Activated T-helper 17 cell treated with anti-CD3 and anti-CD28 coated beads, Interleukin-2, amount 50 U/mL, for 72 hours (primary cell): ENCODE results near the gene SSC5D. TPM values are rescaled to one million over a fixed set of nuclear protein-coding genes. Genes with fewer than 3 reads are reported as not detected.
A peak's percentile ranks its signal among the peaks of the same experiment; 100 is the strongest.
"Not testable (repeated sequence)": the region's sequence is repeated elsewhere in the genome, so short reads cannot be mapped to it uniquely, and the experiment has no call there.

ENCODE experiments used
- ATAC-seq: fragments of 150-1000 bp; cut with Tn5 transposase; replicated peaks from 2 replicates; pipeline ENCODE4 v1.10.0; 2021; ENCODE audit warnings: mild to moderate bottlenecking, moderate library complexity
- H3K27ac Mint-ChIP-seq: one replicate; pipeline ENCODE4 v1.8.0; 2022; ENCODE audit warnings: mixed read lengths
- H3K27me3 Mint-ChIP-seq: one replicate; pipeline ENCODE4 v1.8.0; 2022; ENCODE audit warnings: mixed read lengths
- H3K36me3 Mint-ChIP-seq: one replicate; pipeline ENCODE4 v1.8.0; 2022; ENCODE audit warnings: low read depth, mild to moderate bottlenecking, mixed read lengths
- H3K4me1 Mint-ChIP-seq: one replicate; pipeline ENCODE4 v1.8.0; 2022; ENCODE audit warnings: mixed read lengths
- H3K4me3 Mint-ChIP-seq: one replicate; pipeline ENCODE4 v1.8.0; 2022; ENCODE audit warnings: mild to moderate bottlenecking, mixed read lengths
- H3K9me3 Mint-ChIP-seq: one replicate; pipeline ENCODE4 v1.8.0; 2022; ENCODE audit warnings: mixed read lengths
- total RNA-seq, 2 donors: library from RNA; stranded (reverse); gene quantifications; one replicate each; pipeline ENCODE4 v1.2.3, GENCODE V29; 2022

Gene SSC5D
- total RNA-seq, 2 donors from 2014 or later: 0.41 to 0.69 TPM

GRCh38 chr19:55495646-55496349 is 7.6 kb downstream of the SSC5D start:
- Mint-ChIP-seq H3K27ac (no peak overlapping the region), H3K4me1 (no peaks in the 10 kb centered on the region), H3K9me3 (no peaks in the 10 kb centered on the region), H3K36me3 (no peaks in the 10 kb centered on the region), H3K4me3 (no peak overlapping the region), H3K27me3 (peaks cover 4% of the 10 kb centered on the region)
- ATAC-seq: no peak

GRCh38 chr19:55496820-55497219 is 8.6 kb downstream of the SSC5D start:
- H3K4me3 Mint-ChIP-seq, H3K36me3 Mint-ChIP-seq, H3K27me3 Mint-ChIP-seq, H3K9me3 Mint-ChIP-seq, ATAC-seq, H3K27ac Mint-ChIP-seq, H3K4me1 Mint-ChIP-seq: not testable (repeated sequence)

GRCh38 chr19:55497763-55498162 is 9.5 kb downstream of the SSC5D start:
- no peak for ATAC-seq
- H3K27ac Mint-ChIP-seq: no peak overlapping the region
- H3K36me3 Mint-ChIP-seq: no peaks in the 10 kb centered on the region
- no peaks in the 10 kb centered on the region for H3K27me3 Mint-ChIP-seq
- H3K4me3 Mint-ChIP-seq: no peak overlapping the region
- peaks cover 7% of the 10 kb centered on the region for H3K4me1 Mint-ChIP-seq
- no peaks in the 10 kb centered on the region for H3K9me3 Mint-ChIP-seq

- H3K4me1 Mint-ChIP-seq: peaks cover 11% of the 10 kb centered on the region
- H3K9me3 Mint-ChIP-seq: no peaks in the 10 kb centered on the region
- ATAC-seq: no peak
These were observed 10.1 kb downstream of the SSC5D start for GRCh38 chr19:55498246-55498840.

GRCh38 chr19:55500368-55500952 is 12.2 kb downstream of the SSC5D start:
- no peak for ATAC-seq
- H3K4me3 Mint-ChIP-seq: no peak overlapping the region
- no peaks in the 10 kb centered on the region for H3K9me3 Mint-ChIP-seq
- H3K36me3 Mint-ChIP-seq: peaks cover 4% of the 10 kb centered on the region
- no peak overlapping the region for H3K27ac Mint-ChIP-seq
- no peaks in the 10 kb centered on the region for H3K27me3 Mint-ChIP-seq
- H3K4me1 Mint-ChIP-seq: peaks cover 15% of the 10 kb centered on the region

More at GRCh38 chr19:55498246-55498840, 10.1 kb downstream of the SSC5D start:
- Mint-ChIP-seq H3K27me3 (no peaks in the 10 kb centered on the region), H3K4me3 (no peak overlapping the region), H3K36me3 (no peaks in the 10 kb centered on the region), H3K27ac (peak overlapping the region; percentile 70)

GRCh38 chr19:55502197-55502952 is 14.1 kb downstream of the SSC5D start:
- Mint-ChIP-seq H3K9me3 (no peaks in the 10 kb centered on the region), H3K27me3 (no peaks in the 10 kb centered on the region), H3K4me3 (no peak overlapping the region)

GRCh38 chr19:55503157-55503501 is 14.9 kb downstream of the SSC5D start:
- no peaks in the 10 kb centered on the region for H3K9me3 Mint-ChIP-seq
- peaks cover 4% of the 10 kb centered on the region for H3K36me3 Mint-ChIP-seq
- H3K27me3 Mint-ChIP-seq: peaks cover 6% of the 10 kb centered on the region
- H3K4me3 Mint-ChIP-seq: peak overlapping the region; percentile 76
- peak overlapping the region; percentile 73 for H3K27ac Mint-ChIP-seq
- ATAC-seq: no peak
- peaks cover 15% of the 10 kb centered on the region for H3K4me1 Mint-ChIP-seq

More at GRCh38 chr19:55502197-55502952, 14.1 kb downstream of the SSC5D start:
- peak overlapping the region; percentile 9 for H3K27ac Mint-ChIP-seq
- no peak for ATAC-seq
- peaks cover 4% of the 10 kb centered on the region for H3K36me3 Mint-ChIP-seq
- peaks cover 15% of the 10 kb centered on the region for H3K4me1 Mint-ChIP-seq

- peak overlapping the region; percentile 76 for H3K4me3 Mint-ChIP-seq
- peaks cover 4% of the 10 kb centered on the region for H3K36me3 Mint-ChIP-seq
- peaks cover 15% of the 10 kb centered on the region for H3K4me1 Mint-ChIP-seq
- H3K9me3 Mint-ChIP-seq: no peaks in the 10 kb centered on the region
- peak; percentile 96 for ATAC-seq
- peaks cover 6% of the 10 kb centered on the region for H3K27me3 Mint-ChIP-seq
- H3K27ac Mint-ChIP-seq: peak overlapping the region; percentile 73
These were observed 15.4 kb downstream of the SSC5D start for GRCh38 chr19:55503502-55504251.

- H3K4me1 Mint-ChIP-seq: peaks cover 15% of the 10 kb centered on the region
- H3K27me3 Mint-ChIP-seq: peaks cover 10% of the 10 kb centered on the region
- peak overlapping the region; percentile 73 for H3K27ac Mint-ChIP-seq
- H3K9me3 Mint-ChIP-seq: no peaks in the 10 kb centered on the region
- ATAC-seq: no peak
- peak overlapping the region; percentile 76 for H3K4me3 Mint-ChIP-seq
- H3K36me3 Mint-ChIP-seq: peaks cover 4% of the 10 kb centered on the region
These were observed 16.0 kb downstream of the SSC5D start for GRCh38 chr19:55504252-55504603.

- Mint-ChIP-seq H3K36me3 (peaks cover 4% of the 10 kb centered on the region), H3K4me3 (no peak overlapping the region), H3K27me3 (peaks cover 11% of the 10 kb centered on the region), H3K4me1 (peaks cover 15% of the 10 kb centered on the region), H3K27ac (no peak overlapping the region), H3K9me3 (no peaks in the 10 kb centered on the region)
- ATAC-seq: no peak
These were observed 16.7 kb downstream of the SSC5D start for GRCh38 chr19:55504981-55505380.

- H3K9me3 Mint-ChIP-seq: no peaks in the 10 kb centered on the region
- no peak overlapping the region for H3K4me3 Mint-ChIP-seq
- no peak overlapping the region for H3K27ac Mint-ChIP-seq
- peaks cover 20% of the 10 kb centered on the region for H3K27me3 Mint-ChIP-seq
- ATAC-seq: no peak
- peaks cover 4% of the 10 kb centered on the region for H3K36me3 Mint-ChIP-seq
- H3K4me1 Mint-ChIP-seq: peaks cover 6% of the 10 kb centered on the region
These were observed 19.9 kb downstream of the SSC5D start for GRCh38 chr19:55508120-55508519.

- Mint-ChIP-seq H3K4me3 (peak overlapping the region; percentile 63), H3K9me3 (no peaks in the 10 kb centered on the region), H3K27me3 (peaks cover 5% of the 10 kb centered on the region), H3K4me1 (no peaks in the 10 kb centered on the region), H3K27ac (no peak overlapping the region), H3K36me3 (no peaks in the 10 kb centered on the region)
- ATAC-seq: peak; percentile 100
These were observed 28.8 kb downstream of the SSC5D start for GRCh38 chr19:55516878-55517620.

GRCh38 chr19:55519451-55520311 is 31.4 kb downstream of the SSC5D start:
- Mint-ChIP-seq H3K36me3 (no peaks in the 10 kb centered on the region), H3K9me3 (no peaks in the 10 kb centered on the region), H3K4me1 (no peaks in the 10 kb centered on the region), H3K27me3 (peaks cover 3% of the 10 kb centered on the region), H3K27ac (no peak overlapping the region), H3K4me3 (no peak overlapping the region)
- ATAC-seq: no peak
